Neuron (in vitro differentiated cells): ENCODE data around the gene NOD2.
A peak's percentile ranks its signal among the peaks of the same experiment; 100 is the strongest.

Source experiments
- H2AFZ ChIP-seq: one replicate; pipeline ENCODE4 v1.6.1; 2013; ENCODE audit warnings: low read depth, mild to moderate bottlenecking, inconsistent platforms, low read length, moderate library complexity
- H3K27me3 ChIP-seq: one replicate; pipeline ENCODE4 v1.6.1; 2013; ENCODE audit warnings: low read length; ENCODE audit not compliant: insufficient read depth
- H3K36me3 ChIP-seq: one replicate; pipeline ENCODE4 v1.6.1; 2013; ENCODE audit warnings: low read length; ENCODE audit not compliant: insufficient read depth
- H3K4me1 ChIP-seq: one replicate; pipeline ENCODE4 v1.6.1; 2013; ENCODE audit warnings: low read length; ENCODE audit not compliant: insufficient read depth
- H3K4me3 ChIP-seq: 2 replicates; pipeline ENCODE4 v1.5.1; 2013; ENCODE audit warnings: mild to moderate bottlenecking, low read length, moderate library complexity
- H3K9me3 ChIP-seq: one replicate; pipeline ENCODE4 v1.6.1; 2013; ENCODE audit warnings: low read length

The NOD2 gene

DNA sequence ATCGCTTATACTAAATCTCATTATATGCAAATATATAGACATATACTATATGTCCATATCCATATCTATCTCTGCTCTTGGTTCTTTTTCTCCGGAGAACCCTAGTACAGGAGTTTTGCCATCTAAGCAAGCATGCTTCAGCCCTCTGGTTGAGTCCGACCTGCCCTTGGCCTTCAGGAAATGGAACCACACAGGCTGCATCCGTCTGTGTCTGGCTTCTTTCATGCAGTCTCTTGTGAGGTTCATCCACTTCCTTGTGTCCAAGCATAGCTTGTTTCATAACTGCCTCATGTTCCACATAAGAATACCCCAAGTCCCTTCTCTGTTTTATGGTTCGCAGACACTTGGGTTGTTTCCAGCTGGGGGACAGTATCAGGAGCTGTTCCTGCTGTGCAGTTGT, 29.1 kb upstream of the NOD2 start:
- Histone ChIP-seq H2AFZ (no peak overlapping the region), H3K4me1 (peaks cover 2% of the 10 kb centered on the region), H3K4me3 (no peak overlapping the region), H3K27me3 (no peaks in the 10 kb centered on the region), H3K36me3 (no peaks in the 10 kb centered on the region), H3K9me3 (no peaks in the 10 kb centered on the region)

GRCh38 chr16:50665128-50665878, 28.1 kb upstream of the NOD2 start:
- Histone ChIP-seq H3K9me3 (no peaks in the 10 kb centered on the region), H3K27me3 (no peaks in the 10 kb centered on the region), H3K4me1 (peaks cover 2% of the 10 kb centered on the region), H3K4me3 (no peak overlapping the region), H3K36me3 (no peaks in the 10 kb centered on the region), H2AFZ (peak overlapping the region; percentile 55)

- Histone ChIP-seq H3K9me3 (peaks cover 5% of the 10 kb centered on the region), H3K36me3 (no peaks in the 10 kb centered on the region), H3K4me3 (no peak overlapping the region), H3K4me1 (peaks cover 2% of the 10 kb centered on the region), H3K27me3 (no peaks in the 10 kb centered on the region), H2AFZ (no peak overlapping the region)
Measured at GRCh38 chr16:50666658-50667496, 26.5 kb upstream of the NOD2 start.

GRCh38 chr16:50667497-50668367, 25.7 kb upstream of the NOD2 start:
- Histone ChIP-seq H3K27me3 (no peaks in the 10 kb centered on the region), H3K36me3 (no peaks in the 10 kb centered on the region), H2AFZ (no peak overlapping the region), H3K4me1 (peaks cover 2% of the 10 kb centered on the region), H3K4me3 (no peak overlapping the region), H3K9me3 (peaks cover 11% of the 10 kb centered on the region)

DNA sequence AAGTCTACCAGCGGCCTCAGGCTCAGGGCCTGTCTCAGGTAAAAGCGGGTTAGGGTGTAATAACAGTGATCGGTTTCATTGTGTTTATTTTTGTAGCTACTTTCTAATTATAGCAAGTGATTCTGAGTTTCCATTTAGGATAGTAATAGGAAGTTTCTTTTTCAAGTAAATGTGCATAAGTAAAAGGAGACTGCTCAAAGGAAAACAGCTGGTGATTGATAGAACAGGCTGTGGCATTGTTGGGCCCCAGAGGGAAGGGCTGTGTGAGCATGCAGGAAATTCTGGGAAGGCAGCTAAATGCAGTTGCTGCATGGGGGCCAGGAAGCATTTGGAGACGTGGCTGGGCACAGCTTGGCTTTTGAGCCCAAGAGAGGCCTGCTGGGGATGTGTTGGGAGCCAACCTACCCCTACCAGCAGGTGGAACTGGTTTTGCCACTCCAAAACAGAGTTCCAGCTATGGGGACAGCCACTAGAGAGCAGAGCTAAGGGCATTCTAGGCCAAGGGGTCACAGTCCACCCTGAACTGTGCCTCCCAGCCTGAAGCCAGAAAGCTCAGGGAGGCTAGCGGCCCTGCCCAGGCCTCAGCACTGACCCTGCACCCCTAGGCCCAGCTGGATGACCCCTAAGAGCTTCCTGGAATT, 24.9 kb upstream of the NOD2 start:
- no peak overlapping the region for H2AFZ ChIP-seq
- peaks cover 12% of the 10 kb centered on the region for H3K9me3 ChIP-seq
- peaks cover 2% of the 10 kb centered on the region for H3K4me1 ChIP-seq
- no peaks in the 10 kb centered on the region for H3K27me3 ChIP-seq
- no peaks in the 10 kb centered on the region for H3K36me3 ChIP-seq
- no peak overlapping the region for H3K4me3 ChIP-seq

- Histone ChIP-seq H3K4me3 (no peak overlapping the region), H2AFZ (no peak overlapping the region), H3K4me1 (peaks cover 2% of the 10 kb centered on the region), H3K27me3 (no peaks in the 10 kb centered on the region), H3K36me3 (no peaks in the 10 kb centered on the region), H3K9me3 (peaks cover 16% of the 10 kb centered on the region)
Measured at GRCh38 chr16:50669741-50670140, 23.7 kb upstream of the NOD2 start.

DNA sequence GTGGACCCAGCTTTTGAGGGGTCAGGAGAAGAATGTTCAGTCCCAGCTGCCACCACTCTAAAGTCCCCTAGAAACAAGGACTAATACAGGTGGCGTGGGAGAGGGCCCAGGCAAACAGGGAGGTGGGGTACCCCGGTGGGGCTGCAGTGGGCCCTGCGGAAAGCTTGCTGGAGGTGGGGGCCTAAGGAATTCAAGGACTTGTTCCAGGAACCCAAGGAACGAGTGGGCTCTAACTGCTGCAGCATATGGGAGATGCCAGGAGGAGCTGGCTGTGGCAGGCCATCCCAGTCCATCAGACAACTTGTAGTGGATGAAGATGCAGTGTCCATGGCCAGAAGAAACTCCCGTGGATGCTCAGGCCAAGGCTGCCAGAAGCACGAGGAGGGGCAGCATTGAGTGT, 22.9 kb upstream of the NOD2 start:
- Histone ChIP-seq H3K36me3 (no peaks in the 10 kb centered on the region), H3K9me3 (peaks cover 16% of the 10 kb centered on the region), H3K4me1 (peaks cover 2% of the 10 kb centered on the region), H2AFZ (no peak overlapping the region), H3K27me3 (no peaks in the 10 kb centered on the region), H3K4me3 (no peak overlapping the region)

- peaks cover 16% of the 10 kb centered on the region for H3K9me3 ChIP-seq
- H3K4me3 ChIP-seq, result no peak overlapping the region
- H2AFZ ChIP-seq, result no peak overlapping the region
- no peaks in the 10 kb centered on the region for H3K27me3 ChIP-seq
- peaks cover 2% of the 10 kb centered on the region for H3K4me1 ChIP-seq
- no peaks in the 10 kb centered on the region for H3K36me3 ChIP-seq
Measured at GRCh38 chr16:50671644-50672260, 21.7 kb upstream of the NOD2 start.

DNA sequence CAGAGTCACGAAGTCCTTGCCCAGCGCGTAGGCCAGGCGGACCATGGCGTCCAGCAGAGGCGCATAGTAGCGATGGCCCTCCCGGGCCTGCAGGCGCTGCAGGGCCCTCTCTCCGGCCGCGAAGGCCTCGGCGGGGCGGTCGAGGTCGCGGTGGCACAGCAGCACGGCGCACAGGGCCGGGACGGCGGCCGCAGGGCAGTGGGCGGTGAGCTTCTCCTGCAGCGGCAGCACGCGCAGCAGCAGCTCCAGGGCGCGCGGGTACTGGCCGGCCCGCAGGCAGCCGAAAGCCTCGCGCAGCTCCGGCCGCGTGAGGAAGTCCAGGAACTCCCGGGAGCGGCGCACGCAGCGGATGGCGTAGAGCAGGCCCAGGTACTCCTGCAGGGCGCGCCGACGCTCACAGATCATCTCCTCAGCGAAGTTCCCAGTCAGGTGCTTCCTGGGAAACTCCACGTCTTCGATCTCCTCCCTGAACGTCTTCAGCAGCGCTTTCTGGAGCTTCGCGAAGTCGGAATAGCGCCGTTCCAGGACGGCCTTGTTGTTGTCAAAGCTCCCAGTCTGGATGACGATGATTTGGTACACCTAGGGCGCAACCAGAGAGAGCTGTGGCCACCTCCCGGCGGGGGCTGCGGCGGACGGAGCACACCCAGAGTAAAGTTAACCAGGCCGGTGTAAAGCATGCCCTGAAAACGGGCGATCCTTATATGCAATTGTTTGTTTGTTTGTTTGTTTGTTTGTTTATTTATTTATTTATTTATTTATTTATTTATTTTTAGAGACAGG, 19.7 kb upstream of the NOD2 start:
- Histone ChIP-seq H3K4me1 (no peaks in the 10 kb centered on the region), H3K9me3 (peaks cover 16% of the 10 kb centered on the region), H3K36me3 (no peaks in the 10 kb centered on the region), H3K27me3 (no peaks in the 10 kb centered on the region), H2AFZ (no peak overlapping the region), H3K4me3 (no peak overlapping the region)

GRCh38 chr16:50674831-50675230, 18.6 kb upstream of the NOD2 start:
- H3K9me3 ChIP-seq, result peaks cover 16% of the 10 kb centered on the region

DNA sequence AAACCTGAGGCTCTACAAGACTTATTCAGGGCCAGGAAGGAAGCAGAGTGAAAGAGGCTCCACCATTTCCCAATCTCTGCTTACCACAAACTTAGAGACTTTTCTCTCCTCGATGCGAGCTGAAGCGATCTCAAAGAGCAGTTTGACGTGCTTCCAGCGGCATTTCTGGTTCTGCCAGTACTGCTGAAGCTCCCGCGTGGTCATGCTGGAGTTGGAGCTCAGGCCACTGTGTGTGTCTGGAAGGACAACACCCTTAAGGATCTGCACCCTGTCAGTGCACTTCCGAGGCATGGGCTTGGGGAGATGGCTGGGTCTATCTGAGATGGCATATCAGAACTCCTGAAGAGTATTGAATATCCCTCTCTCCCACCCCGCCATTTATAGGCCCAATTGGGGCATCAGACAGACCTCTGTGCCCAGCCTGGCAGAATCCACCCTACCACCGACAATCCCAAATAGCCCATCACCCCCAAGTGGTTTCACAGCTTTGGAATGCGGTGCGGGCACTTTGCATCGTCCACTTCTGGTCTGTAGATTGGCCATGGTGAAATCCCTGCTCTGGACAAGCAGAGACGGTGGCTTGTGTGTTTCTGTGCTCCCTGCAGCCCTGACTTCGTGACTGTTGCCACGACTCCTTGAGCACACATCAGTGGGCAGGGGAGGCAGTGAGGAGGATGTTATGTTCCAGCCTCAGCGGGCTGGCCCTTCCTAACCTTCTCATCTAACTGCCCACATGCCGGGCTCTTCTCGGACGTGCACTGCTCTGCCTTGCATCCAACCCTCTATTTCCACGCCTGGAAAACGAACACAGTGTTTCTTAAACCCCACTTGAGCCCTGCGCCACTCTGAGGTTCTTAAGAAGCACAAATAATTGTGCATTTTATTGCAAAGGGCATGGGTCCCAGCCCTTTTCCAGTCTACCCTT, 17.5 kb upstream of the NOD2 start:
- H2AFZ ChIP-seq, result no peak overlapping the region
- H3K4me1 ChIP-seq, result no peaks in the 10 kb centered on the region
- peaks cover 13% of the 10 kb centered on the region for H3K9me3 ChIP-seq
- no peaks in the 10 kb centered on the region for H3K36me3 ChIP-seq
- H3K27me3 ChIP-seq, result no peaks in the 10 kb centered on the region
- H3K4me3 ChIP-seq, result no peak overlapping the region

More at GRCh38 chr16:50674831-50675230, 18.6 kb upstream of the NOD2 start:
- no peaks in the 10 kb centered on the region for H3K27me3 ChIP-seq
- H3K4me3 ChIP-seq, result no peak overlapping the region
- no peaks in the 10 kb centered on the region for H3K4me1 ChIP-seq
- H3K36me3 ChIP-seq, result no peaks in the 10 kb centered on the region
- no peak overlapping the region for H2AFZ ChIP-seq
